ENCODE results near the gene GIT1.
A peak's percentile ranks its signal among the peaks of the same experiment; 100 is the strongest.

GIT1 gene, protein sequence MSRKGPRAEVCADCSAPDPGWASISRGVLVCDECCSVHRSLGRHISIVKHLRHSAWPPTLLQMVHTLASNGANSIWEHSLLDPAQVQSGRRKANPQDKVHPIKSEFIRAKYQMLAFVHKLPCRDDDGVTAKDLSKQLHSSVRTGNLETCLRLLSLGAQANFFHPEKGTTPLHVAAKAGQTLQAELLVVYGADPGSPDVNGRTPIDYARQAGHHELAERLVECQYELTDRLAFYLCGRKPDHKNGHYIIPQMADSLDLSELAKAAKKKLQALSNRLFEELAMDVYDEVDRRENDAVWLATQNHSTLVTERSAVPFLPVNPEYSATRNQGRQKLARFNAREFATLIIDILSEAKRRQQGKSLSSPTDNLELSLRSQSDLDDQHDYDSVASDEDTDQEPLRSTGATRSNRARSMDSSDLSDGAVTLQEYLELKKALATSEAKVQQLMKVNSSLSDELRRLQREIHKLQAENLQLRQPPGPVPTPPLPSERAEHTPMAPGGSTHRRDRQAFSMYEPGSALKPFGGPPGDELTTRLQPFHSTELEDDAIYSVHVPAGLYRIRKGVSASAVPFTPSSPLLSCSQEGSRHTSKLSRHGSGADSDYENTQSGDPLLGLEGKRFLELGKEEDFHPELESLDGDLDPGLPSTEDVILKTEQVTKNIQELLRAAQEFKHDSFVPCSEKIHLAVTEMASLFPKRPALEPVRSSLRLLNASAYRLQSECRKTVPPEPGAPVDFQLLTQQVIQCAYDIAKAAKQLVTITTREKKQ

DNA sequence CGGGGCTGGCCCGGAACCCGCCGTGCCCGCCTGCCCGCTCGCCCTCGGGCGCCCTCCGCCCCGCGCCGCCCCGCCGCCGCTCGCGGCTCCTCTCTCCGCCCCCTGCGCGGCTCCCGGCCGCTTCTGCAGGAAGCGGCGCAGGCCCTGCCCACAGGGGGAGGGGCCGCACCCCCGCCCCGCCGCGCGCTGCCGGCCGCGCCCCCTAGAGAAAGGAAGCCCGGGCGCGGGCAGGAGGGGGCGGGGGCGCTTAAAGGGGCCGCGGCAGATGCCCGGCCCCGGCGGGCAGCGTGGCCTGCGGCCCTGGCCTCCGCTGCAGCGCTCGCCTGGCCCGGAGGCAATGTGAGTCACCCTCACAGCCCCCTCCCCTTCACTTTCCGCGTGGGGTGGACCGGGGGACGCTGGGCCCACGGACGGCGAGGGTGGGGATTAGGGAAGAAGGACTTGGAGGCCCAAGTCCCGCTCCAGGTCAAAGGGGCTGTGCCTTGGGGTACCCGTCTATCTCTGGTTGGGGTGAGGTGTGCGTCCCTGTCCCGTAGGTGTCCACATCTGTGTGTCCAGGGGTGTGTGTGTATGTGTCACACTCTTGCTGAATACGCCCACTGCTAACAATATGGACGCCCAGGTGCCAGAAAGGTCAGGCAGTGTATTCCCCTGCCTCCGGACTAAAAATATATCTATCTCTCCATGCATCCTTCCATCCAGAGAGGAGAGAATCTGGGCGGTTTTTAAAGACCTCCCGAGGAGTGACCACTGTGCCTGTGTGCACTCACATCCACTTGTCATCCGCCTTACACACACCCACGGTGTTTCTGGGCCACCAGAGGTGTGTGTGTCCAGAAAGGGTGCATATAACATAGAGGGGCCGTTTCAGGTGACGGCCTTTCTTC lies at the start of gene GIT1:
Gene GIT1, minus strand, starts transcription at position 125 of the 887 bp plus-strand sequence. CDS start 270 bp downstream, outside the sequence.
- Histone ChIP-seq H3K27ac (ENCODE audit: low read length) (no peak within 1 kb of the TSS), H3K9me3 (ENCODE audit: insufficient read depth, low read depth, low read length) (no peaks in the 10 kb centered on the region)

GRCh38 chr17:29633886-29634285 lies 44.4 kb upstream of the GIT1 start:
- peaks cover 7% of the 10 kb centered on the region; the same call in 1 of the 2 replicates for H3K4me1 ChIP-seq (ENCODE audit: insufficient read depth, low read length)
- no peaks in the 10 kb centered on the region for H3K27me3 ChIP-seq (ENCODE audit: insufficient read depth, low read length)
- no peak overlapping the region for H3K9ac ChIP-seq (ENCODE audit: low read depth, low read length)
- no peaks in the 10 kb centered on the region for H3K9me3 ChIP-seq (ENCODE audit: insufficient read depth, low read depth, low read length)
- peaks cover 13% of the 10 kb centered on the region for H3K36me3 ChIP-seq (ENCODE audit: insufficient read depth, low read depth, low read length)
- H3K27ac ChIP-seq (ENCODE audit: low read length), result no peak overlapping the region
- no peak overlapping the region for H3K4me3 ChIP-seq (ENCODE audit: low read length)

More for the DNA sequence above, at the start of gene GIT1:
- peaks cover 33% of the 10 kb centered on the region for H3K4me1 ChIP-seq (ENCODE audit: insufficient read depth, low read length)
- peak within 1 kb of the TSS; percentile 74; the same call in 1 of the 2 replicates for H3K9ac ChIP-seq (ENCODE audit: low read depth, low read length)
- peak within 1 kb of the TSS; percentile 87 for H3K4me3 ChIP-seq (ENCODE audit: low read length)
- H3K36me3 ChIP-seq (ENCODE audit: insufficient read depth, low read depth, low read length), result no peaks in the 10 kb centered on the region
- H3K27me3 ChIP-seq (ENCODE audit: insufficient read depth, low read length), result peaks cover 25% of the 10 kb centered on the region

DNA sequence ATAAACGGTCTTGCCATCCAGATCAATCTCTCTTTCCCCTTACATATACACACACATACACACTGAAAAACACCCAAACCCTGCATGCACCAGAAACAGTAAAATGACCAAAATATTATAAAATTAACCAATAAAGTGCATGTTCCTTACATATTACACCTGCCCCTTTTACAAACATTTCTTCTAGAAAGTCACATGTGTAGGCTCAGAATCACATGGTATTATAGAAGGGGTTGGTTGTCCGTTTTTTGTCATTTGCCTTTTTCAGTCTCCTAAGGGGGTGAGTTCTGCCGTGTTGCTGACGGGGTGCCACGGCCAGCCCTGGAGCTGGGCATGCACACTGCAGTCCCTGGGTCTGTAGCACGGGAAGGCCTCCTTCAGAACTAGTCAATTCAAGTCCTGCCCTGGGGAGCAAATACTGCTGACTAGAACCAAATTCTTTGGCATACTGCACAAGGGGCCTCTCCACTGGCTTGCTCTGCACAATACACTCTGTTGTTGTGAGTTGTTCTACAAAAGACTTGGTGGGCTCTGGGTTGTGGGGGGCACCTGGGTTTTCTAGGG lies 41.3 kb upstream of the GIT1 start:
- Histone ChIP-seq H3K4me1 (ENCODE audit: insufficient read depth, low read length) (peaks cover 6% of the 10 kb centered on the region; the same call in 1 of the 2 replicates), H3K9me3 (ENCODE audit: insufficient read depth, low read depth, low read length) (no peaks in the 10 kb centered on the region), H3K9ac (ENCODE audit: low read depth, low read length) (no peak overlapping the region), H3K27ac (ENCODE audit: low read length) (no peak overlapping the region), H3K27me3 (ENCODE audit: insufficient read depth, low read length) (no peaks in the 10 kb centered on the region), H3K4me3 (ENCODE audit: low read length) (no peak overlapping the region), H3K36me3 (ENCODE audit: insufficient read depth, low read depth, low read length) (peaks cover 13% of the 10 kb centered on the region)

GRCh38 chr17:29629839-29630238 lies 40.4 kb upstream of the GIT1 start:
- Histone ChIP-seq H3K4me1 (ENCODE audit: insufficient read depth, low read length) (peaks cover 6% of the 10 kb centered on the region; the same call in 1 of the 2 replicates), H3K27ac (ENCODE audit: low read length) (no peak overlapping the region), H3K4me3 (ENCODE audit: low read length) (no peak overlapping the region), H3K9ac (ENCODE audit: low read depth, low read length) (no peak overlapping the region), H3K27me3 (ENCODE audit: insufficient read depth, low read length) (no peaks in the 10 kb centered on the region), H3K9me3 (ENCODE audit: insufficient read depth, low read depth, low read length) (no peaks in the 10 kb centered on the region), H3K36me3 (ENCODE audit: insufficient read depth, low read depth, low read length) (peaks cover 13% of the 10 kb centered on the region)

DNA sequence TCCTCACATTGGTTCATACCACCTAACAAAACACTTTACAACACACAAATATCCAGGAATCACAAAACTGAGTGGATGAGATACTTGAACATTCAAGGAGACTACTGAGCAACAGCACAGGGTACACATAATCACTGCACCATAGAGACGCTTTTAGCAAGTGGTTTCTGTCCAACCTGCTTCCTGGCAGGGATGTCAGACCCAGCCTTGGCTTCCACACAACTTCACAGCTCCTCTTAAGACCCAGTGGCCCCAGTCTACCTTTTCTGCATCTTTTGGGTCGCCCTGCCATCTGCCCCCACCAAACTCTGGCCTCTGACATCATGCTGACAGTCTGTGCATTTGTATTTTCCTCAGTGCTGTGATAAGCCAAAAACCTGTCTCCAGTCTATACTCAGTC lies 39.2 kb upstream of the GIT1 start:
- H3K36me3 ChIP-seq (ENCODE audit: insufficient read depth, low read depth, low read length), result peaks cover 13% of the 10 kb centered on the region
- no peak overlapping the region for H3K9ac ChIP-seq (ENCODE audit: low read depth, low read length)
- H3K27me3 ChIP-seq (ENCODE audit: insufficient read depth, low read length), result peaks cover 5% of the 10 kb centered on the region
- no peak overlapping the region for H3K27ac ChIP-seq (ENCODE audit: low read length)
- no peaks in the 10 kb centered on the region for H3K9me3 ChIP-seq (ENCODE audit: insufficient read depth, low read depth, low read length)
- H3K4me3 ChIP-seq (ENCODE audit: low read length), result no peak overlapping the region
- peaks cover under 1% of the 10 kb centered on the region; the same call in 1 of the 2 replicates for H3K4me1 ChIP-seq (ENCODE audit: insufficient read depth, low read length)

GRCh38 chr17:29627951-29628350 lies 38.5 kb upstream of the GIT1 start:
- Histone ChIP-seq H3K4me3 (ENCODE audit: low read length) (no peak overlapping the region), H3K36me3 (ENCODE audit: insufficient read depth, low read depth, low read length) (peaks cover 13% of the 10 kb centered on the region), H3K9me3 (ENCODE audit: insufficient read depth, low read depth, low read length) (no peaks in the 10 kb centered on the region), H3K27me3 (ENCODE audit: insufficient read depth, low read length) (peaks cover 12% of the 10 kb centered on the region), H3K27ac (ENCODE audit: low read length) (no peak overlapping the region), H3K4me1 (ENCODE audit: insufficient read depth, low read length) (peaks cover 4% of the 10 kb centered on the region; the same call in 1 of the 2 replicates), H3K9ac (ENCODE audit: low read depth, low read length) (no peak overlapping the region)

DNA sequence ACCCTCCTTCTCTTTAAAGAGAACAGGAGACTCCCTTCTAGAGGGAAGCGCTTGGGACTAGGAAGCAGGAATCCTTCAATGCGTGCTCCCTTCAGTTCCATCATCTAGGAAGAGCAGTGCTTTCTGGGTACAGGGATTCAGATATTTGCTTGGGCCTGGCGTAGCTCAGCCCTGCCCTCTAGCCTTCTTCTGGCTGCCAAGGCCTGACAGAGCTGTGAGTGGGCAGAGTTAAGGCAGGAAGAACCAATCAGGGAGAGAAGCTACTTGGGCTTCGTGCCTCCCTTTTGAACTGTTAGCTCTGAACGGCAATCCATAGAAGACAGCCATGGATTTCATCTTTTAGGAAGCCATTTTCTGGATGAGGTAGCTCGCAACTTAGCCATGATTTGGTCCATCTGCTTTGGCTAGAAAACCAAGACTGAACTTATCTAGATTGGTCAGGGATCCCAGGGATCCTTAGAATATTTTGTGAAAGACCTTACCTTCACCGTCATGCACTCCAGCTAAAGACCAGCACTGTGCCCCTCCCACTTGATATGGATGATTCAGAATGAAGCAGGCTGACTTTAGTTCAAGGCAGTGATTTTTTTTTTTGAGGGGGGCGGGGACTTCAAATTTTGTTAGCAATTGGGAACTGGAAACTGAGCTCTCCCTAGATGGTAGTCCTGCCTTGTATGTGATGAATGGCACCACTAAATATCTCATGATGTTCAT lies 35.7 kb upstream of the GIT1 start:
- Histone ChIP-seq H3K4me3 (ENCODE audit: low read length) (no peak overlapping the region), H3K4me1 (ENCODE audit: insufficient read depth, low read length) (peaks cover 7% of the 10 kb centered on the region), H3K27ac (ENCODE audit: low read length) (no peak overlapping the region), H3K9ac (ENCODE audit: low read depth, low read length) (no peak overlapping the region), H3K27me3 (ENCODE audit: insufficient read depth, low read length) (peaks cover 39% of the 10 kb centered on the region), H3K9me3 (ENCODE audit: insufficient read depth, low read depth, low read length) (no peaks in the 10 kb centered on the region), H3K36me3 (ENCODE audit: insufficient read depth, low read depth, low read length) (no peaks in the 10 kb centered on the region)

DNA sequence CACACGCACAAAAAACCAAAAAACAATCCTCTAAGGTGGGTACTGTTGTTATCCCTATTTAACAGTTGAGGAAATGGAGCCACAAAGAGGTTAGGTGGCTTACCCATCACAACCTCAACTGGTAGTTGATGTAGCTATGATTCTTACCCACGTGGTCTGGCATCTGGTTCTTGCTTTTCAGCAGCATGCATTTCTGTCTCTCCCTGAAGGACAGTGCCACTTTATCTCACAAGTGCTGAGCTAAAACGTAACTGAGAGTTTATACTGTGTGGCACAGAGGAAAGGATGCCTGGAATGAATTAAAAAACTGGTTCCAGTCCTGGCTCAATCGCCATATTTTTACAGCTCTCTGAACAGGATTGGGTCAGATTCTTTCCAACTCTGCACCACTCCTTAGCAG lies 35.1 kb upstream of the GIT1 start:
- peaks cover 45% of the 10 kb centered on the region for H3K27me3 ChIP-seq (ENCODE audit: insufficient read depth, low read length)
- no peak overlapping the region for H3K9ac ChIP-seq (ENCODE audit: low read depth, low read length)
- H3K27ac ChIP-seq (ENCODE audit: low read length), result no peak overlapping the region
- H3K36me3 ChIP-seq (ENCODE audit: insufficient read depth, low read depth, low read length), result no peaks in the 10 kb centered on the region
- peaks cover 13% of the 10 kb centered on the region for H3K4me1 ChIP-seq (ENCODE audit: insufficient read depth, low read length)
- no peak overlapping the region for H3K4me3 ChIP-seq (ENCODE audit: low read length)
- no peaks in the 10 kb centered on the region for H3K9me3 ChIP-seq (ENCODE audit: insufficient read depth, low read depth, low read length)

- Histone ChIP-seq H3K4me1 (ENCODE audit: insufficient read depth, low read length) (peaks cover 18% of the 10 kb centered on the region), H3K27ac (ENCODE audit: low read length) (no peak overlapping the region), H3K9ac (ENCODE audit: low read depth, low read length) (peak overlapping the region; percentile 70; the same call in 1 of the 2 replicates), H3K27me3 (ENCODE audit: insufficient read depth, low read length) (peaks cover 58% of the 10 kb centered on the region), H3K4me3 (ENCODE audit: low read length) (peak overlapping the region; percentile 76), H3K9me3 (ENCODE audit: insufficient read depth, low read depth, low read length) (no peaks in the 10 kb centered on the region), H3K36me3 (ENCODE audit: insufficient read depth, low read depth, low read length) (no peaks in the 10 kb centered on the region)
Observed at GRCh38 chr17:29623283-29623647, 33.8 kb upstream of the GIT1 start.

GRCh38 chr17:29622337-29623282 lies 33.2 kb upstream of the GIT1 start, which contains the start of gene CORO6:
TSS of gene CORO6 (minus strand) at chr17:29622912. CDS start at chr17:29621421, 1,491 bp downstream.
- Histone ChIP-seq H3K9ac (ENCODE audit: low read depth, low read length) (peak within 1 kb of the TSS; percentile 70; the same call in 1 of the 2 replicates), H3K9me3 (ENCODE audit: insufficient read depth, low read depth, low read length) (no peaks in the 10 kb centered on the region), H3K27me3 (ENCODE audit: insufficient read depth, low read length) (peaks cover 64% of the 10 kb centered on the region), H3K4me1 (ENCODE audit: insufficient read depth, low read length) (peaks cover 19% of the 10 kb centered on the region), H3K4me3 (ENCODE audit: low read length) (peak within 1 kb of the TSS; percentile 76), H3K36me3 (ENCODE audit: insufficient read depth, low read depth, low read length) (no peaks in the 10 kb centered on the region), H3K27ac (ENCODE audit: low read length) (no peak within 1 kb of the TSS)

Measured in iPS-20b (cell line).